Measurements from ENCODE around the gene SHPK.

The SHPK gene

DNA sequence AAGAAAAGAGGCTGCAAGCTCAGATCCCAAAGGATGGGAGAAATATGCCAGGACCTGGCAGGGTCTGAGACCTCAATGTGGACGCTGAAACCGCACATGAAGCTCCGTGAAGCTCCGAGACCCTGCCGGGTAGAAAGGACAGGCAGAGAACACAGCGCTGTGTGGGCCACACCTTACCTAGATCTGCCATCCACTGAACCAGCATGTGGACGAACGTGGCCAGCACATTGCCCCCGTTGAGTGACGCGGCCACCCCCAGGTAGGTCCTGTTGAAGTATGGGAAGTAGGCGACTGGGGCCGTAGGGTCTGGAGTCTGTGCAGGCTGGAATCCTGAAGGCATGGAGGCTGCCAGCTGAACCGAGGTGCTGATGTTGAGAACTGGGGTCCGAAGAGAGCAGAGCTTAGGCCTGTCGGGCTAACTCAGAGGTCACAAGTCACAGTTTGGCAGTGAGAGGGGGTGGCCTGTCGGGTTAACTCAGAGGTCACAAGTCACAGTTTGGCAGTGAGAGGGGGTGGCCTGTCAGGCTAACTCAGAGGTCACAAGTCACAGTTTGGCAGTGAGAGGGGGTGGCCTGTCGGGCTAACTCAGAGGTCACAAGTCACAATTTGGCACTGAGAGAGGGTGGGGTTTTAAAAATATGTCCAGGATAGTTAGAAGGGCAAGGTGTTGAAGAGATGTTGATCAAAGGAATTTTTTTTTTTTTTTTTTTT, 20.7 kb downstream of the SHPK start:
- Histone ChIP-seq H3F3A (ENCODE audit: insufficient read depth) (no peaks in the 10 kb centered on the region), H3K4me2 (ENCODE audit: low read depth, low read length, poor library complexity, severe bottlenecking) (no peak overlapping the region), H4K20me1 (ENCODE audit: low read depth, low read length) (no peaks in the 10 kb centered on the region), H3K4me3 (ENCODE audit: insufficient read depth, low read length, poor library complexity, severe bottlenecking) (no peak overlapping the region), H3K79me2 (ENCODE audit: insufficient read depth, low read length) (no peaks in the 10 kb centered on the region), H2AFZ (ENCODE audit: low read depth, low read length, severe bottlenecking) (no peak overlapping the region), H3K9ac (ENCODE audit: low read length) (no peak overlapping the region), H3K27ac (ENCODE audit: low read depth, low read length) (no peak overlapping the region), H3K36me3 (ENCODE audit: low read length) (0 out of 2 replicates have a peak, but pooled peaks cover 9% of the 10 kb centered on the region), H3K27me3 (ENCODE audit: low read length) (no peaks in the 10 kb centered on the region), H3K9me3 (ENCODE audit: insufficient read depth, low read length) (no peaks in the 10 kb centered on the region), H3K9me2 (replicated peaks; ENCODE audit: insufficient read depth, low read length) (no peaks in the 10 kb centered on the region)
- TF ChIP-seq, protein P1, sequence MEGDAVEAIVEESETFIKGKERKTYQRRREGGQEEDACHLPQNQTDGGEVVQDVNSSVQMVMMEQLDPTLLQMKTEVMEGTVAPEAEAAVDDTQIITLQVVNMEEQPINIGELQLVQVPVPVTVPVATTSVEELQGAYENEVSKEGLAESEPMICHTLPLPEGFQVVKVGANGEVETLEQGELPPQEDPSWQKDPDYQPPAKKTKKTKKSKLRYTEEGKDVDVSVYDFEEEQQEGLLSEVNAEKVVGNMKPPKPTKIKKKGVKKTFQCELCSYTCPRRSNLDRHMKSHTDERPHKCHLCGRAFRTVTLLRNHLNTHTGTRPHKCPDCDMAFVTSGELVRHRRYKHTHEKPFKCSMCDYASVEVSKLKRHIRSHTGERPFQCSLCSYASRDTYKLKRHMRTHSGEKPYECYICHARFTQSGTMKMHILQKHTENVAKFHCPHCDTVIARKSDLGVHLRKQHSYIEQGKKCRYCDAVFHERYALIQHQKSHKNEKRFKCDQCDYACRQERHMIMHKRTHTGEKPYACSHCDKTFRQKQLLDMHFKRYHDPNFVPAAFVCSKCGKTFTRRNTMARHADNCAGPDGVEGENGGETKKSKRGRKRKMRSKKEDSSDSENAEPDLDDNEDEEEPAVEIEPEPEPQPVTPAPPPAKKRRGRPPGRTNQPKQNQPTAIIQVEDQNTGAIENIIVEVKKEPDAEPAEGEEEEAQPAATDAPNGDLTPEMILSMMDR (IDR thresholded peaks at IDR 0.05; ENCODE audit: insufficient read depth, low read length, poor library complexity, severe bottlenecking) = no peak
- no peak for TF ChIP-seq EZH2phosphoT487 (conservative IDR thresholded peaks at IDR 0.05; ENCODE audit: low read length)

DNA sequence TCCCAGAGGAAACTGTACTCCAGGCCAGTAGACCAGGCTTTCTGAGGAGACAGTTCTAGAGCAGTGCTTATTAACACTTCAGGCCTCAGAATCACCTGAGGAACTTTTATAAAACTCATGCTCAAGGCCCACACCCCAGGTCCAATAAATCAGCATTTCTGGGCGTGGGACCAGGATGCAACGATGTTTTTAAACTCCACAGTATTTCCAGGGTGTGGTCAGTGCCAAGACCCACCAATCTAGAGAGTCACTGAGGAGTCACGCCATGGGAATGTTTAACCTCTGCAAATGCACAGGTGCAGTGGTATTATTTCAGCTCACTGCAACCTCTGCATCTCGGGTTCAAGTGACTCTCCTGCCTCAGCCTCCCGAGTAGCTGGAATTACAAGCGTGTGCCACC, 22.9 kb downstream of the SHPK start:
- no peak for TF ChIP-seq EZH2phosphoT487 (conservative IDR thresholded peaks at IDR 0.05; ENCODE audit: low read length)
- TF ChIP-seq, protein P1 (IDR thresholded peaks at IDR 0.05; ENCODE audit: insufficient read depth, low read length, poor library complexity, severe bottlenecking) = no peak
- no peaks in the 10 kb centered on the region for H3K27me3 ChIP-seq (ENCODE audit: low read length)
- H3K9me2 ChIP-seq (replicated peaks; ENCODE audit: insufficient read depth, low read length) = no peaks in the 10 kb centered on the region
- no peaks in the 10 kb centered on the region for H3K9me3 ChIP-seq (ENCODE audit: insufficient read depth, low read length)
- no peak overlapping the region for H3K4me3 ChIP-seq (ENCODE audit: insufficient read depth, low read length, poor library complexity, severe bottlenecking)
- 0 out of 2 replicates have a peak, but pooled peaks cover 4% of the 10 kb centered on the region for H3K36me3 ChIP-seq (ENCODE audit: low read length)
- H2AFZ ChIP-seq (ENCODE audit: low read depth, low read length, severe bottlenecking) = no peak overlapping the region
- no peaks in the 10 kb centered on the region for H3F3A ChIP-seq (ENCODE audit: insufficient read depth)
- no peaks in the 10 kb centered on the region for H4K20me1 ChIP-seq (ENCODE audit: low read depth, low read length)
- H3K27ac ChIP-seq (ENCODE audit: low read depth, low read length) = no peak overlapping the region
- no peak overlapping the region for H3K9ac ChIP-seq (ENCODE audit: low read length)
- no peaks in the 10 kb centered on the region for H3K79me2 ChIP-seq (ENCODE audit: insufficient read depth, low read length)
- H3K4me2 ChIP-seq (ENCODE audit: low read depth, low read length, poor library complexity, severe bottlenecking) = no peak overlapping the region

DNA sequence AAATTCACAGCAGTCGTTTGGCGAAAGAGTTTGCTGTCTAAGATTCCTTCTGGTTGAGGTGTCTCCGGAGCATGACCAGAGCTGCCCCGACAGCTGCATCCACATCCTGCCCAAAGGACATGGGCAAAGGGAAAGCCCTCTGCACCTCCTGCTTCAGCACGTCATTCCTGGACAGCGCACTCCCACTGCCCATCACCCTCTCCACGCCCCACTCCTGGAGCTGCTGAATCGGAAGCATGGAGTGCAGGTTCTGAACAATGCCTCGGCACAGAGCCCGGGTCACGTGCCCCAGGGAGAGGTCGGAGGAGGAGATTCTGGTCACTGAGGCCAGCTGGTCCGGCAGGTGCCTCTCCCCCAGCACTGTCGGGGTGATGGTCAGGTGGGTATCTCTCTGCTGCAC, 25.5 kb downstream of the SHPK start:
- H3K4me2 ChIP-seq (ENCODE audit: low read depth, low read length, poor library complexity, severe bottlenecking) = no peak overlapping the region
- H3K9me2 ChIP-seq (replicated peaks; ENCODE audit: insufficient read depth, low read length) = no peaks in the 10 kb centered on the region
- H4K20me1 ChIP-seq (ENCODE audit: low read depth, low read length) = no peaks in the 10 kb centered on the region
- no peaks in the 10 kb centered on the region for H3K79me2 ChIP-seq (ENCODE audit: insufficient read depth, low read length)
- H3K27ac ChIP-seq (ENCODE audit: low read depth, low read length) = no peak overlapping the region
- H3F3A ChIP-seq (ENCODE audit: insufficient read depth) = no peaks in the 10 kb centered on the region
- H3K4me3 ChIP-seq (ENCODE audit: insufficient read depth, low read length, poor library complexity, severe bottlenecking) = no peak overlapping the region
- no peaks in the 10 kb centered on the region for H3K9me3 ChIP-seq (ENCODE audit: insufficient read depth, low read length)
- no peak overlapping the region for H3K9ac ChIP-seq (ENCODE audit: low read length)
- H3K27me3 ChIP-seq (ENCODE audit: low read length) = no peaks in the 10 kb centered on the region
- TF ChIP-seq, protein P1 (IDR thresholded peaks at IDR 0.05; ENCODE audit: insufficient read depth, low read length, poor library complexity, severe bottlenecking) = no peak
- TF ChIP-seq EZH2phosphoT487 (conservative IDR thresholded peaks at IDR 0.05; ENCODE audit: low read length) = no peak
- H3K36me3 ChIP-seq (ENCODE audit: low read length) = no peaks in the 10 kb centered on the region
- H2AFZ ChIP-seq (ENCODE audit: low read depth, low read length, severe bottlenecking) = no peak overlapping the region

Measured in SU-DHL-6 (cell line).